Measurements from ENCODE around the gene SEMA3B.

GRCh38 chr3:50236484-50237132 is 32.3 kb upstream of the SEMA3B start:
- TF ChIP-seq CTCF (conservative IDR thresholded peaks at IDR 0.05; ENCODE audit: low read length) (no peak), EZH2phosphoT487 (IDR thresholded peaks at IDR 0.05; ENCODE audit: borderline replicate concordance, low read depth, low read length) (no peak)
